ENCODE data around the gene PLCXD3.
"Not testable (repeated sequence)": the region's sequence is repeated elsewhere in the genome, so short reads cannot be mapped to it uniquely, and the experiment has no call there.

Gene PLCXD3

DNA sequence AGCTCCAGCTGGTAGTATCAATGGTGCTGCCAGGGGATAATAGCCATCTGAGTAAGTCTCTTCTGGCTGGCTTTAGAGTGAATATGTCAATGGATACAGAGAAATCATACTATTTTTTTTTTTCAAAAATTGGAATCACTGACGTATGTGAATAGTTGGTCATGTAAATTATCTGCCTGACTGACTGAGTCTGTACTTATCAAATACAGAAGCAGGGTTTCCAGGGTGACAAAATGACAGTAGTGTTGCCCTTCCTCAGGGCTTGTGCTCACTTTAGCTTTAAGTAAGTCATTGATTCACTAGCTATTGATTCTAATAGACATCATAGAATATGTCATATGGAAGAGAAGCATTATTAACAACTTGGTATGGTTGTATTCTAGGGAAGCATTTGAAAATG lies 171.1 kb downstream of the PLCXD3 start:
- no peak for DNase-seq

DNA sequence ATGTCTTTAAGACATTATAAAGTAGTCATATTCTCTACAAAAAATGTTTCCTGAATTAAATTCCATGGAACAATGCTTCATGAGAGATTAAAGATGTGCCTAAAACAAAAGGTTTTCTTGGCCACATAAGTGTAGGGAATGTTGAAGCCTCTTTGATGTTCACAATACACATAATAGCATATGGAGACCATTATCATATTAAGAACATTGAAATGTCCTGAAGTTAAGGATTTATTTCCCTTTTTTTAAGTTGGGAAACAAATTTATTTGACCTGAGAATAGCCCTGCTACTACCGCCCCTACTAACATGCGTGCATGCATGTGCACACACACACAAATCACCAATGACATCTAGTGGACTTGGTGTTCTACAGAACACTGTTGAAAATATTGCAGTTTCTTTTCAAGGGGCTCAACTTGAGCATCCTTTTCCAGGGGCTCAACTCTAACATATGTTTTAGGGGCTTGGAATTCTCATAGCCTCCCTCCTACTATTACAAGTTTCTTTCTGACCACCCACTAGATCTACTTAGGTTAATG lies 172.2 kb downstream of the PLCXD3 start:
- no peak for DNase-seq

DNA sequence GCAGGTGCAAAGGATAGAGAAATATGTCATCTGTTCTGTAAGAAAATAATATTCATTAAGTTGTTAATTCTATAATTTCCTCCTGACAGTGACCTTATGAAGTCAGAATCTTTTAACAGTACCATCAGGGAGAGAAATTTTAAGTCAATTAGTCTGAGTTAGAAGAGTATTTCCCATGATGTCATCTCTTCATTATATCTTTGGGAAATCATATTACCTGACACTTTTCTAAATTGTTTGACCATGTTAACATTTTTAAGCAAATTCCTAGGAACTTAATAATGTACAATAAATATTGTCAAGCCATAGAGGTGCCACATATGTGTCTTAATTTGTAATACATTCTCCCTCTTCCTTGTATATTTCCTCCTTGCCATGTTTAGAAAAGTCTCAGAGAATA lies 172.7 kb downstream of the PLCXD3 start:
- no peak for DNase-seq

DNA sequence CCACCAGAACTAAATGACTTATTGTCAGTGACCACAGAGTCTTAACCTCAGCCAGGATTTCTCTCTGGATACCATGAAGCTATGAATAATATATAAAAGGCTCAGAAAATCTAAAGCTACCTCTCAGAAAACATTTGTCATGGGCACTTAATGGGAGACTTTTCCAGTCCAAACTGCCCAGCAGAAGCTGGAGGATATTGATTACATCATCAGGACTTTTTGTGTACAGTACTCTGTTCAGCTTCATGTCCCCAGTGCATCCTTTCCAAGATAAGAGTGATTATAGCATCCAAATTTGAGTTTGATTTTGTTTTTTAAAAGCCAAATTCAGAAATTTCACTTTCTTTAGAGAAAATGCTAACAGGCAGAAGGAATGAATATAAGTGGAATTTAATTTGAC lies 173.2 kb downstream of the PLCXD3 start:
- DNase-seq, result no peak

DNA sequence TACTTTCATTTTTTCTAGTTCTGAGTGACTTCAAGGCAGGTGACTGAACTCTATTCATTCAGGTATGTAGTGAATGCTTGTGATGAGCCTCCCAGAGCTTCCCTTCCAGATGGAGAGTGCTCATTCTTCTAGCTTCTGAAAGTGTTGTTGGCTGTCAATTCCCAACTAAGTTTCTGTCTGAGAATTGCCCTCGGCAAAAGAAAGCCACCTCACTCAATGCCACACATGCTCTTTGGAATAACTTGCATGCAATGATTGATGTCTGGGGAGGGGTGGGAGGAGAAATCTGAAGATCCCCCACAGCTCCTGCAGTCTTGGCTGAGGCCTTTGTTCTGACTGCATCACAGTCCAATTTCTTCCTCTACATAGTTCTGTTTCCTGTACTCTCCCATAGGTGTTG lies 173.9 kb downstream of the PLCXD3 start:
- no peak for DNase-seq

DNA sequence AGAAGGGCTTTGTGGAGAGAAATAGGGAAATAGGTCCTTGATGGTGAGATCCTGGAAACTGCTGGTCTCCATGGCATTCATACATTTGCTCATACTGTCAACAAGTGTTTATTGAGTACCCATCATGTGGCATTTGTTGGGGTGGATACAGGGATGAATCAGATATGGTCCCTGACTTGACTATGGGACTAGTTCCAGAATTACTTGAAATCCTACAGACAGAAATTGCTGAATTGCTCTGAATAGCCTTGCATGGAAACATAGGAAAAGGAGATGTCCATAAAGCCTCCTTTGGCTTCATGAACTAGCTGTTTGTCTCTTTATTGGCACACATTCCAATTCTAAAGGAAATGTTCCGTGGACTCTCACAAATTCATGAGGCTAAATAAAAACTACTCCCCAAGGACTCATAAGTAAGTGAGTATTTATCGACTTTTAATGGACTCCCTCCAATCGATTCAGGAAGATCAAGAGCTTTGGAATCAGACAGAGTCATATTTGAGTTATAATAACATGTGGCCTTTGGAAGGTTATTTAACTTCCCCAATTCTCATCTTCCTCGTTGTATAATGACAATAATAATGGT lies 174.7 kb downstream of the PLCXD3 start:
- no peak for DNase-seq

DNA sequence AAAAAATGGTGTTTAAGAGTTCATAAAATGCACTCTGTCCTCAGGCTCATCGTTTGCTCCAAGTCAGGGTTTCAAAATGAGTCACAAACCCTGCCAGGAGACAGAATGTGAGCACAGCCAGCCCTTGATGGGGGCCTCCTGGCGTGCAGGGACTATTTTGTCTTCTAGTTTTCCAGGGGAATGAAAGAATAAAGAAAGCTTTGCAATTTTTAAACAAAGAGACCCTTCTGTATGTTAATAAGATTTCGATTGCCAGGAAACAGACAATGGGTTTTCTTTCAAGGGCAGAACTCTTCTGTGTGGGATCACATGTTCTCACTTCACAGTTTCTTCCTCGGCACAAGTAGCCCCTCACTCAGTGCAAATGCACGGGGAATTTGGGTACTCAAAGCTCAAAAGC lies 175.6 kb downstream of the PLCXD3 start:
- no peak for DNase-seq

DNA sequence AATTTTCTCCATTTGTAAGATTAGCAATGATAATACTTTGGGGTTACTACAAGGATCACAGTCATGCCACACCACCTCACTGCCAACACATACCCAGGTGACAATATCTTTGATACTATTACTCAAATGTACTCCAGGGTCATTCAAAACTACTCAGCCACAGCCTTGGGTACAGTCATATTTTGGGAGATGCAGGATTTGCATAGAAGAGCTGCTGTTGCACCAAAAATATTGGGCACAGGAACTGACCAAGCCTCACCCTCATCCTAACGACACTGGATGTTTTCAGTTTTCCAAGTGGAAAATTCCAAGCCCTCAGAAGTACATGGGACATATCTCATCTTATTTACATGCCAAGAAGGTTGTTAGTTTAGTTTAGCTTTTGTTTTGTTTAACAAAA lies 176.2 kb downstream of the PLCXD3 start:
- DNase-seq, result no peak

DNA sequence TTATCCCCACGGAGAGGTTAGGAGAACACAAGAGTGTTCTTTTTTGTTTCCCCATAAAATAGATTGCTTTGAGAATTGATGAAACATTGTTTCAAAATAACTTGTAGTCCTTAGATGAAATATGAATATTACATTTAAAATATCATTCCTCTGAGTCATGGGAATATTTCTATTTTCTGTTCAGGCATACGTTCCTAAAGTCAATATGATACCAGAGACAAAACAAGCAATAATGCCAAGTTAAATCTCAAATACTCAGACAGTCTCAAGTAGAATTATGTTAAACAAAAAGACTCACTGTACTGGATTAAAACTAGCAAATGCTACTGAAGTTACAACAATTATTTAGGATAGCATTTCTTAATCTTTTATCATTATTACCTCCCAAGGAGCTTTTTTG lies 185.3 kb downstream of the PLCXD3 start:
- DNase-seq, result no peak

DNA sequence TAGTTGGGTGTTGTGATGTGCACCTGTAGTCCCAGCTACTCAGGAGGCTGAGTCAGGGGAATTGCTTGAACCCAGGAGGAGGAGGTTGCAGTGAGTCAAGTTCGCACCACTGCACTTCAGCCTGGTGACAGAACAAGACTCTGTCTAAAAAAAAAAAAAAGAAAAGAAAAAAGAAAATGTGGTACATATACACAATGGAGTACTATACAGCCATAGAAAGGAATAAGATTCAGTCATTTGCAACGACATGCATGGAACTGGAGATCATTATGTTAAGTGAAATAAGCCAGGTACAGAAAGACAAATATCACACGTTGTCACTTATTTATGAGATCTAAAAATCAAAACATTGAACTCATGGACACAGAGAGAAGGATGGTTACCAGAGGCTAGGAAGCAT lies 187.6 kb downstream of the PLCXD3 start:
- not testable (repeated sequence) for DNase-seq

DNA sequence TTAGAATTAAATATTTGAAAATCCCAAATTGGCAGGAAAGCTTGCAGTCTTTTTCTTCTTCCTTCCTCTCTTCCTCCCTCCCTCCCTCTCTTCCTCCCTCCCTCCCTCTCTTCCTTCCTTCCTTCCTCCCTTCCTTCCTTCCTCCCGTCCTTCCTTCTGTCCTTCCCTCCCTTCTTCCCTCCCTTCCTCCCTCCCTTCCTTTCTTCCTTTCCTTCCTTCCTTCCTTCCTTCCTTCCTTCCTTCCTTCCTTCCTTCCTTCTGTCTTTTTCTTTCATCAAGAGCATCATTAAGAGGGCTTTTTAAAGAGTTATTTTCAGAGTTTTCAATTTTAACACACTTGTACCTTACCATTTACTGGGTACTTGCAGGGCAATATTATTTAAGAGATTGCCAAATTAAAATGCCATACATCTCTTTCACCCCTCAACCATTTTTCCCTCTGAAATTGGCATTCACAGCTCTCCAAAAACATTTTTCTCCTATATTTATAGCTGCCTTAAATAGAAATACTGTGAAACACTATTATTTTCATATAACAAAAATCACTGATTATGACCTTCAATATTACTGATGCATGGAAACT lies 197.8 kb downstream of the PLCXD3 start:
- no peak for DNase-seq

DNA sequence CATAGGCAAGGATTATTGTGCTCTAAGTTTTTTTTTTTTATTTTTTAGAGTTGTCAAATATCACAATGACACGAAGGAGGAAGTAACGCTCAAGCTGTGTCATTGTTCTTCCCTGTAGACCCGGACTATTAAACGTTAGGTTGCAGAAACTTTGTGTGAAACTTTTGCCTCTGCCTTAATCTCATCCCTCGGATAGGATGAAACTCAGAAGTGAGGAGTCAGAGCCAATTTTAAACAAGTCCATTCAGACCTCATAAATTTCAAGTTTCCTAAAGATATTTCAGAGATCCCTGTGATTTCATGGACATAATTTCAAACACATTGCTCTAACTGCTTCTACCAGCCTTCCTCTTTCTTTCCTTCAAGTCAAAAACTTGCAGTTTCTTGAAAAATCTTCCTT lies 198.3 kb downstream of the PLCXD3 start:
- no peak for DNase-seq

DNA sequence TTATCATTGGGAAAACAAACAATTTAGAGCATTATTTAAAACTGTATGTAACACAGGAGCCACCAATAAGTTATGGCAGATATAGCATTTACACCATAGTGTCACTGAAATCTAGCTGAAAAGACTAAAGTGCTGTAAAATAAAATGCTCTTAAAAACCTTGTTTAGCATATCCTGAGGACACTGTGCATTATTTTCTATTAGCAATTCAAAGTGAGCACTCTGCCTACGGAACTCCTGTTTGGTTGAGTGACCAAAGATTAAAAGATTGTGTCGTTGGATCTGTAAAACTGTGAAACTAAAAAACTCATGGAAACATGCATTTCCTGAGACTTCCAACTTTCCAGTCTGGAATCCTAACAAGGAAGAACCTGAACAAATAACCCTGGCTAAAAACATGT lies 201.1 kb downstream of the PLCXD3 start:
- no peak for DNase-seq

DNA sequence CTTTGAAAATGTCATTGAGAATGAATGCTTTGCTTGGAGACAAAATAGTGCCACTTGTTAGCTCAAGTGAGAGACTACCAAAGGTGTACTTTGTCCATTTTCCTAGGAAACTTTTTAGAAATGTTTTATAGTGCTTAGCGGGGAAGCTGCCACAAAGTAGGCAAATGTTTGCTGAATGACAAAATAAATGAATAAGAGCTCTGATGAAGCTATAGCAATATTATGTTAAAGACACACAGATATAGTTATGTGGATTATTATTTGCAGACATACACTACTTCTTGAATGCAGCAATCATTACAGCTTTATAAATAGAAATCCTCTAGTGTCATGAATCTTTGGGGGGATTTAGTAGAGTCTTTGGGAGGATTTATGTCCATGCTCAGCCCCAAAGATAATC lies 204.4 kb downstream of the PLCXD3 start:
- DNase-seq, result no peak

DNA sequence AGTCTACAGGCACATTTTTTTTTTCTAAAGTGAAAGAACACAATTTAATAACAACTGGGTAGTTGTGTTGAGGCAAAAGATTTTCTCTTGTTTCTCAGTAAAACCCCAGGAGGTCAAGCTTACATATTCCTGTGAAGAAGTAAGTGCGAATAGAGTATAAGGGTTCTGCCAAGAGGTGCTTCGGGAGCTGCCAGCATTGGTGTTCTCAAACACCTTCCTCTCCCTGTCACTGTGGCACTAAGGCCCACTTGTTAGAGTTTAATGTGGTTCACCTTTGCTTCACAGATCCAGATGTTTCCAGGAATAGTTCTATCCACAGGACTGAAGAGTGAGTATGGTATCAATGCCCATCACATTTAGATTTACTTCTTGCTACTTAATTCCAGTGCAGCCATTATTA lies 205.3 kb downstream of the PLCXD3 start:
- no peak for DNase-seq

DNA sequence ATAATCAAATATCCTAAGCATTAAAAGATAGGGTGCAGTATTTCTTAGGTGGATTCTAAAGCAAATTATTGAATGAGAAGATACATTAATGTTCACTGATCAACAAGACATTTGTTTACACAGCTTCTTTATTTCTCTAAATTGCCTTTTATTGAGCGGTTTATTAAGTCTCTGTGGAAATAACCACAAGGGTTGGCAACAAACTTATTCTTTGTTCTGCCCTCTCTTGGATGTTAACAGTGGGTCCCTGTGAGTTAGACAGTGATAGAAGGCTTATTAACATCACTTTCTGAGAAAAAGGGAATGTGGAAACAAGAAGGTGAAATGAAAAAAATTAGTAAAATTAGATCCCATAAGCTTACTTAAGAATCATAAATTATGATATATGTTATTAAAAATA lies 214.3 kb downstream of the PLCXD3 start:
- no peak for DNase-seq

DNA sequence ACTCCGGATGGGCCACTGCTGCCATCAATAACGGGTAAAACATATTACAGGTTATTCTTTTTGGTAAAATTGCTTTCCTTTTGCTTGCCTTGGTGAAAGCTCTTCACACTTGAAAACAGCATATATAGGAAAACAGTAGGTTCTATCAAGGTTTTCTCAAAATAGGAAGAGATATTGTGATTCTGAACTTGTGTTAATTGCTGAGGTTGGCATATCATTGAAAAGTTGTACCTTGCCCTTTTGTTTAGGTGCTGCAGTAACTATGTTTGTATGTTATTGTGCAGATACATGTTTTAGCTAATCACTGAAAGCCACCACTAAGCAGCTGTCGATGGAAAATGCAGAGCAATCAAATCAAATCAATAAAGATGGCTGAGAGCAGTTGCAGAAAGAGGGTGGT lies 219.1 kb downstream of the PLCXD3 start:
- DNase-seq, result no peak

DNA sequence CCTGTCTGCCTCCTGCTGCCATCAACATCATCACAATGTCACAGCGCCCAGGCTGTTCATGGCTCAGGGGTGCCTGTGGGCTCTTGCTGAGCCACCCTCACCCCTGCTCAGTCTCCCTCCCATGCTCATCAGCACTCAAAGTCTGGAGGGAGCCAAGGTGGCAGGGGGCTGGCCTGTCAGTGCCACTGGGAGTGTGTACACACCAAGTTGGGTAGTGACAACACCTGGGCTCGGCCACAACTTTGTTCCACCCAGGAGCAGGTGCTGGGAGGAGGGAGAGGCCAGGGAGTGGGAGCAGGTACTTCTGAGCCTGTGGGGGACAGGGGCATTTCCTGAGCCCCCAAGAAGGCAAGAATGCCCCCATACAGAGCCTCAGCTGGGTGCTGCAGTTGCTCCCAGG lies 219.6 kb downstream of the PLCXD3 start:
- no peak for DNase-seq

DNA sequence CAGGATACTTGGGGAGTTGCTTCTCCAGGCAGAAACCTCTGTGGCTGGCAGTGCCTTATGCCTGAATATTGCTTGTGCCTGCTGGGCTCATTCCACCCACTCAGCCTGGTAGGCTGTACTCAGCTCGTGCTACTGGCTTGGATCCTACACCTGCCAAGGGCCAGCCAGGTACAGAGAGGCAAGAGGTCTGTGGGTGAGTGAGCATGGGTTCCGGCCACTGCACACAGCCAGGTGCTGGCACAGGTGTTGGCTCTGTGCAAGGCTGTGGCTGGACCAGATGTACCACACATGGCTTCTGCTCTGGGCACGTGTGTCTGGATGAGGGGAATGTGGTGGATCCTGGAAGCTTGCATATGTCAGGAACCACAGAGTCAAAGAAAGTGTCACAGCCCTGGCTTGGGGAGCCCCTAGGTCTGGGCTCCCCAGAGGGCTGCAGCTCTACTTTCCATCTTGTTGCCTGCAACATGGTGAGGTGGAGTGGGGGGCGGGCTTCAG lies 220.4 kb downstream of the PLCXD3 start:
- DNase-seq, result no peak

DNA sequence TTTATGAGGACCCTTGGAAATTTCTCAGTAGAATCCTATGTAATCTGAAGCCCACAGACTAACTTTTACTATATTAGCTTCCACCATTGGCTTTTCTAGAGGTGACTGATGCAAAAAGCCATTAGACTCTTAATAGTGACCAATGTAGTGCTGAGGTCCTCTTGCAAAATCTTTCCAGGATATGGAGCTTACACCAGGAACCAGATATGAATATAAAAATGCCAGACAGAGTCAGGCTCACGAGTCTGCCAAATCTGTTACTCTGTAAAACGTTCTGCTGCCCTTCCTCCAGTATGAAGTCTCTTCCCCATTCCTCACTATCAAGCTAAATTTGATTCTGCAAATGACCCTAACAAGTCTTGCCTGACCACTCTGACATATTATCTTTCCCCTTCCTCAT lies 223.7 kb downstream of the PLCXD3 start:
- DNase-seq, result no peak

DNA sequence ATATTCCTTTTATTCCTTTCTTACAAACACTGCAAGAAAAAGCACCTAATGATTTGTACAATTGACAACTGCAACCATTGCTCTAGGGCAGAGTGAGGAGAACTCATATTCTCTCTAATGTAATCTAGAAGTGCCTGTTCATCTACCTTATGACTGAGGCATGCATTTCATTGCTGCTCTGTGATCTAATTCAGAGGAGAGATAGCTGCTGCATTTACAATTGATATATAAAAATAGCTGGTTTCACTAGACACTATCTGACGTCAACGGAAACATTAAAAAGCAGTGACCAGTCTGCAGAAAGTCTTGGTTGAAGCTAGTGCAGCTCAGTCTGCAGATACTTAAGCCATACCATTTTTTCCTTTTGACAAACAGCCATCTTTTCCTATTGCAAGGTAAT lies 224.2 kb downstream of the PLCXD3 start:
- DNase-seq, result no peak

DNA sequence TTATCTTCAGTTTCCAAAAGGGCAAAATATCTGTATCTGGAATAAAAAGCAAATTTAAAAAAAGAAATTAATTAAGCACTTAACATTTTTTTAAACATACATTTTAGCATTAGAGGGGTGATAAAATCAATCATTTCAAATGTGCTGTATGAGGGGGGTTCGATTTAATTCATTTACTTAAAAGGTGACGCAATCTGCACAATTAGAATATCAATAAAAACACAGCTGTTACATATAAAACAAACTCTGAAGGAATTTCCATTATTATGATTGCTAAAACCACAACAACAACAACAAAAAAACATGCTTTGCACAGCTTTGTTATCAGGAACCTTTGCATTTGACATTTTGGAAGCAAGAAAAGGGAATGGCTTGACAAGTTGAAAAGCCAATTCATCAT lies 225.5 kb downstream of the PLCXD3 start:
- DNase-seq, result no peak

DNA sequence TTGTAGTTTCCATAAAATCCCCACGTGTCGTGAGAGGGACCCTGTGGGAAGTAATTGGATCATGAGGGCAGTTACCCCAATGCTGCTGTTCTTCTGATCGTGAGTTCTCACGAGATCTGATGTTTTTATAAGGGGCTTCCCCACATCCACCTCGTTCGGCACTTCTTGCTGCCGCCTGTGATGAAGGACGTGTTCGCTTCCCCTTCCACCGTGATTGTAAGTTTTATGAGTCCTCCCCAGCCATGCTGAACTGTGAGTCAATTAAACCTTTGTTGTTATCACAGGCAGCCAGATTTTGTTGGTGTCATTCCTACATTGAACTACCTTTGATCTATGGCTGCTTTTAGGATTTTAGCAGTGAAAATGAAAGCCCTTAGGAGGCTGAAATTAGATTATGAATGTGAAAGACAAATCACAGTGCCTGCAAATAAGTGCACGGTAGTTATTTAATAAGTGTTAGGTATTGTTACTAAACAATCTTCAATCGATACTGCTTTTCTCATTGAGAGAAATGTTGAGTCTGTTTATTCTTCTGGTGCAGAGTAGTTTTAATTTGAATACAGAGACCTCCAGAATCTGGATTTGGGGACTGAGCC lies 229.1 kb downstream of the PLCXD3 start:
- no peak for DNase-seq

DNA sequence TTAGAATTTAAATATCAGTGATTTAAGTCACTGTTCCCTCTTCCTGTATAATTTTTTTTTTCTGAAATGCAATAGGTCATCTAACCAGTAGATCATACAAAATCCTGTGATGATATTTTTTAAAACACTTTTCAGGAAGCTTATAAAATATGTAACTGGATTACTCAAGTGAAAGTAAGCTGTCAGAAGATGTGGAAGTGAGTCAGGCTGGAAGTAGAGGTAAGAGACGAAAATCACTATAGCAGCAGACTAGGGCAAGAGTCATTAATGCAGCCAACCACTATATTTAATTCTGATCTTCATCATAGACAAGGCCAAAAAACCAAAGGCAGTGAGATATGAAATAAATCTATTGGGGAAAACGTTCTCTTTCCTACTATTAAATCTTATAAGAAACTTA lies 231.4 kb downstream of the PLCXD3 start:
- no peak for DNase-seq

Measured in T1000 (cell line).